ENCODE measurements around the gene PTPRU. TPM values are rescaled to one million over a fixed set of nuclear protein-coding genes. Genes with fewer than 3 reads are reported as not detected.

The PTPRU gene
- total RNA-seq, 1 experiment from 2014 or later: 40.7 TPM

DNA sequence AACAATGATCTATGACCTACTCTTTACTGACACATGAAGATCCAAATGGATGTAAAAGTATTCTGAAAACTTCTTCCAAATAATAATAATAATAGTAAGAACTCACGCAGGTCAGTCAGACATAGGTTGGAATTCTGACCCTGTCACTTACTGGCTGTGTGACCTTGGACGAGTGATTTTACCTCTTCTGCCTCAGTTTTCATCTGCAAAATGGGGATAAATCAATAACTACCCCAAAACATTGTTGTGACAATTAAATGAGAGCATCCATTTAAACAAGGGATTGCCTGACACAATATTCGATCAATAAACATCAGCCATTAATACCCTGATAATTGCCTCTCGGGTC is 6.1 kb upstream of the PTPRU start:
- Histone ChIP-seq H2AFZ (ENCODE audit: low read depth, low read length, poor library complexity, severe bottlenecking) (no peak overlapping the region), H3K9ac (ENCODE audit: low read length) (peak overlapping the region; percentile 85), H3K4me1 (ENCODE audit: control insufficient read depth in 1 of 2, insufficient read depth in 2 of 2, low read length in 2 of 2) (peaks cover 7 to 21% of the 10 kb centered on the region in 2 experiments; a peak in 3 of 4 replicates), H3K36me3 (ENCODE audit: control insufficient read depth in 1 of 2, insufficient read depth in 2 of 2, low read length in 2 of 2) (no peaks in the 10 kb centered on the region; a peak in 1 of 4 replicates), H3K79me2 (ENCODE audit: insufficient read depth, low read length) (peaks cover 48% of the 10 kb centered on the region), H4K20me1 (ENCODE audit: insufficient read depth) (no peaks in the 10 kb centered on the region), H3K4me3 (replicated peaks in 1 of 2; ENCODE audit: low read depth in 1 of 2, low read length in 2 of 2) (peak overlapping the region; percentile 87 to 100), H3K9me3 (ENCODE audit: control insufficient read depth in 1 of 2, insufficient read depth in 1 of 2, low read depth in 1 of 2, low read length in 2 of 2) (no peaks in the 10 kb centered on the region), H3K27me3 (ENCODE audit: insufficient read depth, low read length) (no peaks in the 10 kb centered on the region), H3K9me2 (ENCODE audit: insufficient read depth) (no peaks in the 10 kb centered on the region), H3K27ac (ENCODE audit: low read depth, low read length) (peak overlapping the region; percentile 61), H3K4me2 (ENCODE audit: low read length) (peak overlapping the region; percentile 80)
- ChIA-PET CTCF (no interaction called here), POLR2A (interaction anchor here (1.7 kb wide), 1 partner anchor 8 kb away, joined by 4 read pairs; no protein-coding TSS in a partner anchor), RAD21 (ENCODE audit: low non-redundant PET in 1 of 2, low total read pairs in 2 of 2, uncharacterized antibody in 2 of 2, unreplicated experiment in 2 of 2) (no interaction called here)
- intact Hi-C loops (cut with micrococcal nuclease): loop anchor here (10.0 kb wide), 2 partner anchors 145 to 1685 kb away; no protein-coding TSS in a partner anchor
- DNase-seq (ENCODE audit: low read depth, low spot score) (no peak), ATAC-seq (no peak)
- TF ChIP-seq SIN3A (IDR thresholded peaks at IDR 0.05; ENCODE audit: low read depth): no peak
- TF ChIP-seq EZH2phosphoT487 (IDR thresholded peaks at IDR 0.05; ENCODE audit: borderline replicate concordance): no peak
- TF ChIP-seq TCF7L2 (IDR thresholded peaks at IDR 0.05; ENCODE audit: borderline replicate concordance, extremely low read depth, insufficient read depth, insufficient read length): no peak
- no peak for TF ChIP-seq ZNF274 (IDR thresholded peaks at IDR 0.05; ENCODE audit: low read depth, low read length)
- no peak for TF ChIP-seq ZFX (IDR thresholded peaks at IDR 0.05)
- TF ChIP-seq, protein P1, sequence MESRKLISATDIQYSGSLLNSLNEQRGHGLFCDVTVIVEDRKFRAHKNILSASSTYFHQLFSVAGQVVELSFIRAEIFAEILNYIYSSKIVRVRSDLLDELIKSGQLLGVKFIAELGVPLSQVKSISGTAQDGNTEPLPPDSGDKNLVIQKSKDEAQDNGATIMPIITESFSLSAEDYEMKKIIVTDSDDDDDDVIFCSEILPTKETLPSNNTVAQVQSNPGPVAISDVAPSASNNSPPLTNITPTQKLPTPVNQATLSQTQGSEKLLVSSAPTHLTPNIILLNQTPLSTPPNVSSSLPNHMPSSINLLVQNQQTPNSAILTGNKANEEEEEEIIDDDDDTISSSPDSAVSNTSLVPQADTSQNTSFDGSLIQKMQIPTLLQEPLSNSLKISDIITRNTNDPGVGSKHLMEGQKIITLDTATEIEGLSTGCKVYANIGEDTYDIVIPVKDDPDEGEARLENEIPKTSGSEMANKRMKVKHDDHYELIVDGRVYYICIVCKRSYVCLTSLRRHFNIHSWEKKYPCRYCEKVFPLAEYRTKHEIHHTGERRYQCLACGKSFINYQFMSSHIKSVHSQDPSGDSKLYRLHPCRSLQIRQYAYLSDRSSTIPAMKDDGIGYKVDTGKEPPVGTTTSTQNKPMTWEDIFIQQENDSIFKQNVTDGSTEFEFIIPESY (IDR thresholded peaks at IDR 0.05; ENCODE audit: extremely low read depth, insufficient replicate concordance, low read length): no peak
- no peak for TF ChIP-seq EZH2 (IDR thresholded peaks at IDR 0.05)
- no peak for TF ChIP-seq EGR1 (IDR thresholded peaks at IDR 0.05; ENCODE audit: low read depth)
- TF ChIP-seq SRF (IDR thresholded peaks at IDR 0.05; ENCODE audit: low read depth): no peak
- TF ChIP-seq, protein P2, sequence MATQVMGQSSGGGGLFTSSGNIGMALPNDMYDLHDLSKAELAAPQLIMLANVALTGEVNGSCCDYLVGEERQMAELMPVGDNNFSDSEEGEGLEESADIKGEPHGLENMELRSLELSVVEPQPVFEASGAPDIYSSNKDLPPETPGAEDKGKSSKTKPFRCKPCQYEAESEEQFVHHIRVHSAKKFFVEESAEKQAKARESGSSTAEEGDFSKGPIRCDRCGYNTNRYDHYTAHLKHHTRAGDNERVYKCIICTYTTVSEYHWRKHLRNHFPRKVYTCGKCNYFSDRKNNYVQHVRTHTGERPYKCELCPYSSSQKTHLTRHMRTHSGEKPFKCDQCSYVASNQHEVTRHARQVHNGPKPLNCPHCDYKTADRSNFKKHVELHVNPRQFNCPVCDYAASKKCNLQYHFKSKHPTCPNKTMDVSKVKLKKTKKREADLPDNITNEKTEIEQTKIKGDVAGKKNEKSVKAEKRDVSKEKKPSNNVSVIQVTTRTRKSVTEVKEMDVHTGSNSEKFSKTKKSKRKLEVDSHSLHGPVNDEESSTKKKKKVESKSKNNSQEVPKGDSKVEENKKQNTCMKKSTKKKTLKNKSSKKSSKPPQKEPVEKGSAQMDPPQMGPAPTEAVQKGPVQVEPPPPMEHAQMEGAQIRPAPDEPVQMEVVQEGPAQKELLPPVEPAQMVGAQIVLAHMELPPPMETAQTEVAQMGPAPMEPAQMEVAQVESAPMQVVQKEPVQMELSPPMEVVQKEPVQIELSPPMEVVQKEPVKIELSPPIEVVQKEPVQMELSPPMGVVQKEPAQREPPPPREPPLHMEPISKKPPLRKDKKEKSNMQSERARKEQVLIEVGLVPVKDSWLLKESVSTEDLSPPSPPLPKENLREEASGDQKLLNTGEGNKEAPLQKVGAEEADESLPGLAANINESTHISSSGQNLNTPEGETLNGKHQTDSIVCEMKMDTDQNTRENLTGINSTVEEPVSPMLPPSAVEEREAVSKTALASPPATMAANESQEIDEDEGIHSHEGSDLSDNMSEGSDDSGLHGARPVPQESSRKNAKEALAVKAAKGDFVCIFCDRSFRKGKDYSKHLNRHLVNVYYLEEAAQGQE (IDR thresholded peaks at IDR 0.05; ENCODE audit: low read depth): no peak
- no TSS peak for BruUV-seq (replicated peaks)
